ENCODE data around the gene HOXC5.

Gene HOXC5

GRCh38 chr12:54021432-54022013 lies 11.3 kb upstream of the HOXC5 start:
- no peak for DNase-seq

- no peak for DNase-seq
Observed at GRCh38 chr12:54022960-54023884, 9.6 kb upstream of the HOXC5 start.

GRCh38 chr12:54024127-54024526 lies 8.7 kb upstream of the HOXC5 start:
- no peak for DNase-seq

GRCh38 chr12:54024581-54025305 lies 8.1 kb upstream of the HOXC5 start:
- no peak for DNase-seq

GRCh38 chr12:54025499-54026405 lies 7.1 kb upstream of the HOXC5 start:
- DNase-seq: no peak

- DNase-seq: no peak
Observed at GRCh38 chr12:54026640-54027441, 6.0 kb upstream of the HOXC5 start.

- no peak for DNase-seq
Observed at GRCh38 chr12:54027442-54027786, 5.4 kb upstream of the HOXC5 start.

- DNase-seq: no peak
Observed at GRCh38 chr12:54028314-54029201, 4.3 kb upstream of the HOXC5 start, which contains the start of gene HOXC6. TSS of gene HOXC6 (plus strand) at chr12:54028440. CDS start at chr12:54028522, 82 bp downstream.

GRCh38 chr12:54029529-54030441 lies 3.1 kb upstream of the HOXC5 start:
- no peak for DNase-seq

- no peak for DNase-seq
Observed at GRCh38 chr12:54030442-54030801, 2.4 kb upstream of the HOXC5 start.

- DNase-seq: no peak
Observed at GRCh38 chr12:54030889-54031471, 1.9 kb upstream of the HOXC5 start.

- no peak for DNase-seq
Observed at GRCh38 chr12:54031480-54031879, 1.4 kb upstream of the HOXC5 start.

GRCh38 chr12:54032086-54032619 lies 697 bp upstream of the HOXC5 start:
- DNase-seq: no peak

- DNase-seq: no peak
Observed at GRCh38 chr12:54033106-54033979, 493 bp downstream of the HOXC5 start.

GRCh38 chr12:54033980-54034784 lies 1.3 kb downstream of the HOXC5 start:
- DNase-seq: no peak

- DNase-seq: no peak
Observed at GRCh38 chr12:54034785-54035310, 2.0 kb downstream of the HOXC5 start.

All from Kasumi-1 (cell line).